Keratinocyte (primary cell): ENCODE measurements around the gene GPN3. TPM values are rescaled to one million over a fixed set of nuclear protein-coding genes. Genes with fewer than 3 reads are reported as not detected.
"Not testable (repeated sequence)": the region's sequence is repeated elsewhere in the genome, so short reads cannot be mapped to it uniquely, and the experiment has no call there.

Source experiments
- DNase-seq: peaks from one replicate; pipeline ENCODE4 v3.0.0-alpha.2; 2011; ENCODE audit warnings: low read depth, missing footprints, low spot score
- FAIRE-seq: peaks from 2 replicates; lab custom pipeline; 2011; peaks lifted over from hg19 to GRCh38; lab: Jason Lieb, UNC
- H2AFZ ChIP-seq: 2 replicates; pipeline ENCODE4 v1.6.0; 2012; ENCODE audit warnings: low read length, control low read depth, inconsistent platforms; ENCODE audit not compliant: control insufficient read depth
- H3K27ac ChIP-seq: 2 replicates; pipeline ENCODE4 v1.5.1; 2011; ENCODE audit warnings: low read length; ENCODE audit not compliant: control insufficient read depth, insufficient read depth
- H3K27me3 ChIP-seq: 3 replicates; pipeline ENCODE4 v1.6.0; 2011; ENCODE audit warnings: low read length; ENCODE audit not compliant: control insufficient read depth, insufficient read depth; ENCODE audit errors: extremely low read depth
- H3K36me3 ChIP-seq, 2 experiments: 2 replicates in 1 of 2; 3 replicates in 1 of 2; pipeline ENCODE4 v1.5.1; 2011; ENCODE audit warnings: low read length in 2 of 2, mild to moderate bottlenecking in 1 of 2; ENCODE audit not compliant: control insufficient read depth in 2 of 2, insufficient read depth in 2 of 2; ENCODE audit errors: extremely low read depth in 1 of 2
- H3K4me1 ChIP-seq: 3 replicates; pipeline ENCODE4 v1.5.1; 2011; ENCODE audit warnings: low read length; ENCODE audit not compliant: control insufficient read depth, insufficient read depth; ENCODE audit errors: extremely low read depth
- H3K4me2 ChIP-seq: 3 replicates; pipeline ENCODE4 v1.6.0; 2011; ENCODE audit warnings: low read depth, low read length; ENCODE audit not compliant: control insufficient read depth, insufficient read depth; ENCODE audit errors: extremely low read depth
- H3K4me3 ChIP-seq, 3 experiments: fragments of 200-600 bp in 1 of 3; sonication (generic) in 1 of 3; 2 replicates in 2 of 3; 3 replicates in 1 of 3; pipeline ENCODE4 v1.5.1; 2011 to 2016; ENCODE audit warnings: low read length in 3 of 3, mild to moderate bottlenecking in 3 of 3, control low read depth in 2 of 3, inconsistent platforms in 1 of 3, low read depth in 1 of 3, mixed read lengths in 1 of 3, mixed run types in 1 of 3, moderate library complexity in 1 of 3; ENCODE audit not compliant: control insufficient read depth in 2 of 3, insufficient read depth in 2 of 3; ENCODE audit errors: extremely low read depth in 1 of 3
- H3K79me2 ChIP-seq: 2 replicates; pipeline ENCODE4 v1.6.0; 2012; ENCODE audit warnings: low read length; ENCODE audit not compliant: control insufficient read depth, insufficient read depth
- H3K9ac ChIP-seq: 3 replicates; pipeline ENCODE4 v1.6.0; 2011; ENCODE audit warnings: low read length; ENCODE audit not compliant: control insufficient read depth, insufficient read depth; ENCODE audit errors: extremely low read depth
- H3K9me1 ChIP-seq: 3 replicates; pipeline ENCODE4 v1.6.0; 2011; ENCODE audit warnings: low read length; ENCODE audit not compliant: control insufficient read depth, insufficient read depth; ENCODE audit errors: extremely low read depth
- H3K9me3 ChIP-seq: 2 replicates; pipeline ENCODE4 v1.5.1; 2012; ENCODE audit warnings: low read depth, low read length; ENCODE audit not compliant: control insufficient read depth
- H4K20me1 ChIP-seq: 3 replicates; pipeline ENCODE4 v1.6.0; 2011; ENCODE audit warnings: low read length; ENCODE audit not compliant: control insufficient read depth, insufficient read depth; ENCODE audit errors: extremely low read depth
- CTCF ChIP-seq, 3 experiments: IDR thresholded peaks in 1 of 3; conservative IDR thresholded peaks in 1 of 3; optimal IDR thresholded peaks in 1 of 3; 2 replicates in 2 of 3; 3 replicates in 1 of 3; pipeline versions ENCODE3 to v1.5.1; 2011; ENCODE audit warnings: low read length in 3 of 3, mild to moderate bottlenecking in 3 of 3, moderate library complexity in 2 of 3, control low read depth in 1 of 3, inconsistent platforms in 1 of 3; ENCODE audit not compliant: insufficient read depth in 2 of 3; ENCODE audit errors: extremely low read depth in 1 of 3
- dilution Hi-C: fragments of 300-500 bp; cut with MboI; formaldehyde crosslinking; loops from one replicate; pipeline ENCODE4 v1.7.0; 2020; ENCODE audit warnings: low sequenced_read_pairs; ENCODE audit not compliant: extremely low pct_ligation_motif_present
- polyA plus RNA-seq, 5 experiments: library from polyadenylated mRNA; depleted of rRNA in 3 of 5; stranded (reverse) in 3 of 5; stranded (forward) in 1 of 5; unstranded in 1 of 5; fragments of >200 nt; gene quantifications; 1 replicate in 1 of 5; 2 replicates in 3 of 5; 3 replicates in 1 of 5; pipeline versions ENCODE4 v1.2.1 to v1.2.3, GENCODE V29; 2011 to 2012; ENCODE audit warnings: missing spikeins in 2 of 5, low read depth in 1 of 5, low replicate concordance in 1 of 5

GPN3 gene
- polyA plus RNA-seq, 1 donor (not counting 4 experiments of a cell fraction or from before 2014, with no cell fraction given), result 35.5 TPM

- Histone ChIP-seq H3K9ac (no peak overlapping the region), H4K20me1 (no peaks in the 10 kb centered on the region), H3K27me3 (no peaks in the 10 kb centered on the region), H3K4me2 (no peak overlapping the region), H3K9me3 (no peaks in the 10 kb centered on the region), H3K4me3 (no peak overlapping the region), H3K27ac (no peak overlapping the region), H3K9me1 (no peaks in the 10 kb centered on the region), H3K4me1 (no peaks in the 10 kb centered on the region), H3K36me3 (no peaks in the 10 kb centered on the region), H3K79me2 (no peaks in the 10 kb centered on the region), H2AFZ (no peak overlapping the region)
- dilution Hi-C loops, result no loop called here
- no peak for DNase-seq
- no peak for FAIRE-seq
- TF ChIP-seq CTCF (optimal IDR thresholded peaks at IDR 0.05 in 1 of 3, IDR thresholded peaks at IDR 0.05 in 1 of 3, conservative IDR thresholded peaks at IDR 0.05 in 1 of 3; ENCODE audit: extremely low read depth in 1 of 3, insufficient read depth in 2 of 3, low read length in 3 of 3), result no peak
Measured at GRCh38 chr12:110421159-110421661, 46.8 kb downstream of the GPN3 start.

- dilution Hi-C loops, H3K4me3 ChIP-seq, H3K36me3 ChIP-seq, H3K9ac ChIP-seq, H4K20me1 ChIP-seq, H3K27ac ChIP-seq, H3K4me1 ChIP-seq, FAIRE-seq, H3K9me1 ChIP-seq, H3K27me3 ChIP-seq, H3K4me2 ChIP-seq, H3K79me2 ChIP-seq, H3K9me3 ChIP-seq, DNase-seq, H2AFZ ChIP-seq: not testable (repeated sequence)
Measured at GRCh38 chr12:110420644-110421043, 47.4 kb downstream of the GPN3 start.

DNA sequence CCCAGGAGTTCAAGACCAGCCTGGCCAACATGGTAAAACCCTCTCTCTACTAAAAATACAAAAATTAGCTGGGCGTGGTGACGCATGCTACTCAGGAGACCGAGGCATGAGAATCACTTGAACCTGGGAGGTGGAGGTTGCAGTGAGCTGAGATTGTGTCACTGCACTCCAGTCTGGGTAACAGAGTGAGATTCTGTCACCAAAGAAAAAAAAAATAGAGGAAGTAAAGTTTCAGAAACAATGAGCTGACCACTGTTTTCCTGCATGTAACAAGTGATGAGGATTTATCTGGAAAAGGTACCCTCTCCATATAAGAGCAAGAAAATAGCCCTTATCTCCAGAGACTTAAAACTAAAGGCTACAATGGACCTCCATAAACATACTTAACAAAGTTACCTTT lies 50.9 kb downstream of the GPN3 start:
- H4K20me1 ChIP-seq, H3K27me3 ChIP-seq, DNase-seq, H3K27ac ChIP-seq, dilution Hi-C loops, H3K36me3 ChIP-seq, H3K4me3 ChIP-seq, H3K9me1 ChIP-seq, H3K4me2 ChIP-seq, H3K79me2 ChIP-seq, FAIRE-seq, H2AFZ ChIP-seq, H3K9ac ChIP-seq, H3K4me1 ChIP-seq, H3K9me3 ChIP-seq: not testable (repeated sequence)

DNA sequence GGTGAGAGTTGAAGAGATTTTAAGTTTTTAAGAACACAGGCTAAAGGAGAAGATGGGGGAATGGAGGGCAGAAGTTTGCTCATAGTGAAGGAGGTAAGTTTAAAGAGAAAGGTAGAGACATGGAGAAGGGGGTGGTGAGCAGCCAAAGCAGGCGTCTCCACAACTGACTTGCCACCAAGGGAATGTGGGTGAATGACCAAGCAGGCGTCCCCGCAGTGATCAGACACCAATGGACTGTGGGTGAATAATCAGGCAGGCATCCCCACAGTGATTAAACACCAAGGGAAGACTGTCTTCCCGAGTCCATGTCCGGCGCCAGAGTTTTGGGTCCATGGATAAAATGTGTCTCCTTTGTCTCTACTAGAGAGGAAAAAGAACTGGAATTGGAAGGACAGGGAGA lies 58.0 kb downstream of the GPN3 start:
- H3K4me2 ChIP-seq, H2AFZ ChIP-seq, H3K9me1 ChIP-seq, H3K4me1 ChIP-seq, H3K79me2 ChIP-seq, dilution Hi-C loops, H4K20me1 ChIP-seq, H3K27ac ChIP-seq, H3K4me3 ChIP-seq, H3K9me3 ChIP-seq, H3K9ac ChIP-seq, FAIRE-seq, H3K36me3 ChIP-seq, H3K27me3 ChIP-seq, DNase-seq: not testable (repeated sequence)
